Choroid plexus epithelial cell (primary cell): ENCODE results near the gene EIF4G1.

Experiments used
- DNase-seq: peaks from one replicate; pipeline ENCODE4 v3.0.0-alpha.2; 2010; ENCODE audit warnings: low read depth
- H3K4me3 ChIP-seq: 2 replicates; pipeline ENCODE4 v1.5.1; 2011; ENCODE audit warnings: low read depth, mild to moderate bottlenecking, control low read depth, low read length, moderate library complexity
- CTCF ChIP-seq: conservative IDR thresholded peaks from 2 replicates; pipeline ENCODE4 v1.5.1; 2011; ENCODE audit warnings: low read depth, mild to moderate bottlenecking, control low read depth, inconsistent platforms, low read length, moderate library complexity

The EIF4G1 gene

GRCh38 chr3:184352149-184352785 lies 37.9 kb downstream of the EIF4G1 start:
- no peak for TF ChIP-seq CTCF
- H3K4me3 ChIP-seq: no peak overlapping the region
- DNase-seq: no peak

- TF ChIP-seq CTCF: no peak
- DNase-seq: no peak
- no peak overlapping the region for H3K4me3 ChIP-seq
Measured at GRCh38 chr3:184352897-184353545, 38.6 kb downstream of the EIF4G1 start.

- TF ChIP-seq CTCF: no peak
- H3K4me3 ChIP-seq: no peak overlapping the region
- no peak for DNase-seq
Measured at GRCh38 chr3:184353546-184353941, 39.1 kb downstream of the EIF4G1 start.

GRCh38 chr3:184354121-184354728 lies 39.8 kb downstream of the EIF4G1 start:
- TF ChIP-seq CTCF: peak; percentile 86
- DNase-seq: no peak
- no peak overlapping the region for H3K4me3 ChIP-seq

GRCh38 chr3:184354754-184355153 lies 40.3 kb downstream of the EIF4G1 start:
- H3K4me3 ChIP-seq: no peak overlapping the region
- TF ChIP-seq CTCF: no peak
- no peak for DNase-seq

- H3K4me3 ChIP-seq: no peak overlapping the region
- TF ChIP-seq CTCF: no peak
- DNase-seq: no peak
Measured at GRCh38 chr3:184355261-184356040, 41.0 kb downstream of the EIF4G1 start.
